Urinary bladder (tissue), 4 donors: ENCODE data around the gene FBF1. TPM values are rescaled to one million over a fixed set of nuclear protein-coding genes. Genes with fewer than 3 reads are reported as not detected.

Experiments used
- DNase-seq: peaks from one replicate; pipeline ENCODE4 v3.0.0-alpha.2; 2015; ENCODE audit errors: extremely low spot score
- H3K27ac ChIP-seq: one replicate; pipeline ENCODE4 v1.5.1; 2013; ENCODE audit warnings: low read depth, mild to moderate bottlenecking, moderate library complexity
- H3K36me3 ChIP-seq: one replicate; pipeline ENCODE4 v1.6.1; 2013; ENCODE audit warnings: mild to moderate bottlenecking, moderate library complexity; ENCODE audit not compliant: insufficient read depth
- H3K4me1 ChIP-seq: one replicate; pipeline ENCODE4 v1.6.1; 2013; ENCODE audit warnings: mild to moderate bottlenecking, moderate library complexity; ENCODE audit not compliant: insufficient read depth
- H3K4me3 ChIP-seq: one replicate; pipeline ENCODE4 v1.5.1; 2013; ENCODE audit warnings: low read depth, low read length
- WGBS: extraction: QIAGEN DNeasy Blood & Tissue Kit; methylation state at CpG from one replicate; pipeline ENCODE4 v1.1.7; 2013; 5-methylcytosine and 5-hydroxymethylcytosine counted together
- polyA plus RNA-seq: library from polyadenylated mRNA; stranded (reverse); fragments of 200-250 nt; gene quantifications from one replicate; pipeline ENCODE4 v1.2.3, GENCODE V29; 2013
- total RNA-seq: library from RNA; depleted of rRNA; stranded (reverse); fragments of >200 nt; gene quantifications from one replicate; pipeline ENCODE4 v1.2.3, GENCODE V29; 2014
- donor health status: healthy with polysubstance abuse.
- donor health status: healthy.

The FBF1 gene
- total and polyA plus RNA-seq, 2 donors: 7.9 to 10.7 TPM

DNA sequence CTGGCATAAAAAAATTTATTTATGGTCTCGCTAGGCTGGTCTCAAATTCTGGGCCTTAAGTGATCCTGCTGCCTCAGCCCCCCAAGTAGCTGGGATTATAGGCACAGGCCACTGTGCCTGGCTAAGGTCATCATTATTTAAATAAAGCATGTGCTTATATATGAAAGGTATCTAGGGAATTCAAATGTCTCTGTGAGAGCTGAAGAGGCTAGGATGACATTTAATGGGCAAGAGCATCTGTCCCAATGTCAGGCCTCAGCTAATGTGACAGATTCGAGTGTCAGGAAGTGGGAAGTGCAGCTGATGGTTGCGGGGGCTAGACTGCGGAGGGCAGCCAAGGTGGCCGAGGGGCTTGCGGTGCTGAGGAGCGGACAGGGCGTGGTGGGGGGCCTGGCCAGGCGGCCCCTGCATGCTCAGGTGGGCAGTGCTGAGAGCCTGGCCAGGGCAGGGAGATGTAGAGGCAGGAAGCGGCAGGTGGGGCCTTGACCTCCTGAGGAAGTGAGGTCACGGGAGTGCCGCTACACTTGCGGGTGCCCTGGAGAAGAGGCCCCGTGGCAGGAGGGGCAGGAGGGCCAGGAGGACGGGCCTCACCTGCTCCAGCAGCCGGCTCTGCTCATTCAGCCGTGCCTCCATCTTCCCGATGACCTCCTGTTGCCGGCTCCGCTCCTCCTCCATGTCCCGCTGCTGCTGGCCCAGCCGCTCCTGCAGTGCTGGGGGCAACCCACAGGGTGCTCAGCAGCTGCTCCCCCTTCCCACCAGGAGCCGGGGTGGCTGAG lies 23.5 kb downstream of the FBF1 start:
- Histone ChIP-seq H3K36me3 (no peaks in the 10 kb centered on the region), H3K27ac (no peak overlapping the region), H3K4me1 (no peaks in the 10 kb centered on the region), H3K4me3 (no peak overlapping the region)
- DNase-seq: no peak
- 86% methylated on average over 23 of the region's 23 CpGs for WGBS

DNA sequence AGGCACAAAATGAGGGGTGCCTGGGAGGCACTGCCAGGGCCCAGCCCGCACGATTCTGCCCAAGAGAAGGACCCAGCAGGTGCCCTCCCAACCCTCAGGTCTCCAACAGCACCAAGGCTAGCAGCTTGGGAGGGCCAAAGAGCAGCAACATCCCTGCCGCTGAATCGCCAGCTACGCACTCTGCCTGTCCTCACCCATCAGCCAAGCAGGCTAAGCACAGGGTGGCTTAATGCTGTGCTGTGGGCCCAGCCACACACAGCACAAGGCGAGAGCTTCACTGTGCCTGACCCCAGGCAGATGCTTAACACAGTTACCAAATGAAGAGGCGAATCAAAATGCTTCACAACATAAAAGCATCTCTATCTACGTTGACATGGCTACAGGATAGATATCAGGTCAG lies 25.6 kb downstream of the FBF1 start:
- H3K27ac ChIP-seq: no peak overlapping the region
- no peak overlapping the region for H3K4me3 ChIP-seq
- H3K4me1 ChIP-seq: no peaks in the 10 kb centered on the region
- WGBS: 84% methylated on average over 8 of the region's 8 CpGs
- no peaks in the 10 kb centered on the region for H3K36me3 ChIP-seq
- no peak for DNase-seq

DNA sequence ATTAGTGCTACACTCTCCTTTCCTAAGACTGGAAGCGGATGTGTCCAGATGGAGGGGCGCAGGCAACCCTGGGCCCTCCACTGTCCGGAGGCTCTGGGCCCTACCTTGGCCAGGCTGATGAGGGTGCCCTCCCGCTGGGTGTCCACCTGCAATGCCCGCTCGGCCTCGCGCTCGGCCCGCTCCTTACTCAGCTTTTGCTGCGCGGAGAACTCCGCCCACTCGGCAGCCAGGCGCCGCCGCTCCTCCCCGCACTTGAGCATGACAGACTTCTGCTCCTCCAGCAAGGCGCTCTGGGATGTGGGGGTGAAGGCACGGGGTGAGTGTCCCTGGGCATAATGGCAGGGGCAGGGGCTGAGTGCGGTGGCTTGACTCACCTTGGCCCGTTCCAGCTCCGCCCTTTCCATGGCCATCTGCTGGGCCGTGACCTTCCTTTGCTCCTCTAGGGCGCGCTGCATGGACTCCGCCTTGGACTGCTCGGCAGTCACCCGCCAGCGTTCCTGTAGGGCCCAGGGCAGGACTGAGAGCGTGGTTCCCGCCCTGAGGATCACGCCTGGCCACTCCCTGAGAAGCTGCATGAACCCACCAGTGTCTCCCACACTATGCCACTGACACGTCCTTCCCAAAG lies 26.1 kb downstream of the FBF1 start:
- WGBS: 93% methylated on average over 34 of the region's 34 CpGs
- H3K36me3 ChIP-seq: no peaks in the 10 kb centered on the region

DNA sequence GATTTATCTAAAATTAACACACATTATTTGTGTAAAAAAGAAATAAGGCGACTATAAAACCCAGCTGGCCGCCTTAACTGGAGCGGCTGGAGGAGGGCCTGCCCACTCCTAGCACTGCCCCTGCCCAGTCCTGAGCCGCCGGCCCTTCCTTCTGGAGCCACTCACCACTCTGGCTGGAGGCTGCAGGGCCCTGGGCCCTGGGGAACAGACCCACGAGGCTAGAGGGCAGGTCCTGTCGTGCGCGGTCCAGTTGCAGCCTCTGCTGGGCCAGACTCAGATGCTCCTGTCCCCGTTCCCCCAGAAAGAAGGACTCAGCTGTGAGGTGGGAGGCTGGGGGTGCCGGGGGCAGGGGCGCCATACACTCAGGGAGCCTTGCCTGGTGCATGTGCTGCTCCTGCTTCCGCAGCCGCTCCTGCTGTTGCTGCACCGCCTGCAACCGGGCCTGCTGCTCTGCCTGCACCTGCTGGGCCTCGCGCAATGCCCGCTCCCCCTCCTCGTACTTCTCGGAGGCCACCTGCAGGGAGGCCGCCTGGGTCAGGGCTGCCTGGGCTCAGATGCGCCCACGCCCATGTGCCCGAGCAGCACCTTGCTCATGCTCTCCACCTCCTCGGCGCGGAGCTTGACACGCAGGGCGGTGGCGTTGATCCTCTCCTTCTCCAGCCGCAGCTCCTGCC lies 27.2 kb downstream of the FBF1 start:
- Histone ChIP-seq H3K4me3 (no peak overlapping the region), H3K36me3 (no peaks in the 10 kb centered on the region), H3K4me1 (no peaks in the 10 kb centered on the region), H3K27ac (no peak overlapping the region)
- DNase-seq: no peak
- WGBS: 94% methylated on average over 32 of the region's 32 CpGs

More for the DNA sequence above, 26.1 kb downstream of the FBF1 start:
- Histone ChIP-seq H3K4me1 (no peaks in the 10 kb centered on the region), H3K4me3 (no peak overlapping the region), H3K27ac (no peak overlapping the region)
- DNase-seq: no peak

DNA sequence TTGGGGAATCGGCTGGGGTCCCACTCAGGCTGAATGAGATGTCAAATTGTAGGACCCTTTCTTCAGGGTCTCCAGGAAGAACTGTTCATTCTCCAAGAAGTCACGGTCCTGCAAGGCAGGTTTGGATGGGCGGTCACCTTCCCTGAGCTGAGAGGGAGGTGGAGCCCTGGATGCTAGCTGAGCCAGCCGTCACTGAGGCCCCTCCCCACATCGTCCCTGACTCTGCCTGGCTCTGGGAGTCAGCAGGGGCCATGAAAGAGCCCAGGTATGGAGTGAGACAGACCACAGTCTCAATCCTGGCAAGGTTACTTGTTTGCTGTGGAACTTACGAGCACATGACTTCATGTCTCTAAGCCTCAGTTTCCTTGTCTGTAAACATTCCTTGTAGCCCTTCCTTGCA lies 30.1 kb downstream of the FBF1 start:
- Histone ChIP-seq H3K27ac (no peak overlapping the region), H3K36me3 (no peaks in the 10 kb centered on the region), H3K4me3 (no peak overlapping the region), H3K4me1 (no peaks in the 10 kb centered on the region)
- DNase-seq: no peak
- 74% methylated on average over 6 of the region's 6 CpGs for WGBS

DNA sequence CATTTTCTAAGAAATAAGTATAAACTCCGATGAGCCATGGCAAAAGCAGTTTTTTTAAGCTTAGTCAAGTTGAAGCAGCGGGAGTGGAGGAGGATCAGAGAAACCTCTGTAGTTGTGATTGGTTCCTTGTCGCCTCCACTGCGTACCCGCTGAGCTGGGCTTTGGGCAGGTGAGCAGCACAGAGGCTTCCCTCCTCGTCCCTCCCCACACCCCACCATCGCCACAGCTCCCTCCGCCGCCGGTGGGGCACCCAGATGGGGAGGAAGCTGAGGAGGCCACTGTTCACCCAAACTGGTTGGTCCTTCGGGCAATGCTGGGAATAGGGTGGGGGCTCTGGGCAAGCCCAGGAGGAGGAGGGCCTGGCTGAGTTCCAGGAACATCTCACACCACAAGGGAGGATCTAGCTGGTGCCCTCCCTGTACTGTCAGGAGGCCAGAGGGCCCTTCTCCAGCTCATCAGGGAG lies 31.0 kb downstream of the FBF1 start:
- Histone ChIP-seq H3K4me3 (no peak overlapping the region), H3K27ac (no peak overlapping the region)

DNA sequence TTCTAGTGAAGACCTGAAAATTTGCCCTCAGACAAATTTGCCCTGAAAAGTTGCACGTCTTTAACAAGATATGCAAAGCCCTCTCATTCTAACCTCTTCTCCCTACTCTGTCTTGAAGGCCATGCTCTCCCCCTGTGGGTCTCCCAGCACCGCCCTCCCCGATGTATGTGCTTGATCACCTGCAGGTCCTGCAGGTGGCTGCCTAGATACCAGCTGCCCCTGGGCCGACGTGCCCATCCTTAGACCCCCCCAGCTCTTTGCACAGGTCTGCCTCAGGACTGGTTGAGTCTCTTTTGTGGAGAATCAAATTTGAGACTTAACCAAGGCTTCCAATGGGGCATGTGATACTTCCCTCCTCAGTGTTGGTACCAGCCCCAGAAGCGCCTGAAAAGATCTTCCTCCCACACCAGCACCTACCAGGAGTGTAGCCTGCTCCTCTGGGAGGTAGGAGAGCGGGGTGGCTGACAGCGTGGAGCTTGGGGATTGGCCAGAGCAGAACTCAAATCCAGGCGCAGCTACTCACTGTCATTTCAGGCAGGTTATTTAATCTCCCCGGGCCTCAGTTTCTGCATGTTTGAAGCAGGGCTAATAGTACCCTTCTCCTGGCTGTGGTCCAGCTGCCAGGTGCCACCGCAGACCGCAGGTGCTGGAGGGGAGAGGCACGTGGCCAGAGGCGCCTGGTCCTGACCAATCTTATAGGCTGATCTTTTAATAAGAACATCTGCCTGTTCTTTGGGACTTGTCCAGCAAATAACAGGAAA lies 31.6 kb downstream of the FBF1 start:
- Histone ChIP-seq H3K27ac (no peak overlapping the region), H3K36me3 (no peaks in the 10 kb centered on the region), H3K4me3 (no peak overlapping the region), H3K4me1 (no peaks in the 10 kb centered on the region)
- whole genome bisulfite sequencing: 84% methylated on average over 14 of the region's 14 CpGs
- no peak for DNase-seq

More for the DNA sequence above, 31.0 kb downstream of the FBF1 start:
- H3K4me1 ChIP-seq: no peaks in the 10 kb centered on the region
- 79% methylated on average over 11 of the region's 11 CpGs for WGBS
- no peaks in the 10 kb centered on the region for H3K36me3 ChIP-seq
- no peak for DNase-seq

DNA sequence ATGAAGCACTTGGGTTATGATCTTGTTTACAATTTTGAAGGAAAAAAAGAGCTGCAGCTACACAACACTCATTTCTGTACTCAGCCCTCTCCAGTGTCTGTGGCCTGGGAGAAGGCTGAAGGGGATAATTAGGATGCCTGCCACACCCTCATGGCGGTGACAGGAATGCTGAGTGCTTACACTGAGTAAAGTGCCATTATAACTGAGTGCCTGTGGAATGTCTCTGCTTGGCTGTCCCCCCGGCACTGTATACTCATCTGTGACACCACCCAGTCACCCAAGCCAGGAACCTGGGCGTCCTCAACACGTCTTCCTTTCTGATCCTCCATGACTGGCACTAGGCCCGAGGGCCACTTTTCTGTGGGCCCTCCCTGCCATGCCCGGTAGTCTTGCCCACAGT lies 32.6 kb downstream of the FBF1 start:
- H3K4me1 ChIP-seq: no peaks in the 10 kb centered on the region
- no peak overlapping the region for H3K4me3 ChIP-seq
- no peaks in the 10 kb centered on the region for H3K36me3 ChIP-seq
- WGBS: 64% methylated on average over 6 of the region's 6 CpGs
- DNase-seq: no peak
- no peak overlapping the region for H3K27ac ChIP-seq

DNA sequence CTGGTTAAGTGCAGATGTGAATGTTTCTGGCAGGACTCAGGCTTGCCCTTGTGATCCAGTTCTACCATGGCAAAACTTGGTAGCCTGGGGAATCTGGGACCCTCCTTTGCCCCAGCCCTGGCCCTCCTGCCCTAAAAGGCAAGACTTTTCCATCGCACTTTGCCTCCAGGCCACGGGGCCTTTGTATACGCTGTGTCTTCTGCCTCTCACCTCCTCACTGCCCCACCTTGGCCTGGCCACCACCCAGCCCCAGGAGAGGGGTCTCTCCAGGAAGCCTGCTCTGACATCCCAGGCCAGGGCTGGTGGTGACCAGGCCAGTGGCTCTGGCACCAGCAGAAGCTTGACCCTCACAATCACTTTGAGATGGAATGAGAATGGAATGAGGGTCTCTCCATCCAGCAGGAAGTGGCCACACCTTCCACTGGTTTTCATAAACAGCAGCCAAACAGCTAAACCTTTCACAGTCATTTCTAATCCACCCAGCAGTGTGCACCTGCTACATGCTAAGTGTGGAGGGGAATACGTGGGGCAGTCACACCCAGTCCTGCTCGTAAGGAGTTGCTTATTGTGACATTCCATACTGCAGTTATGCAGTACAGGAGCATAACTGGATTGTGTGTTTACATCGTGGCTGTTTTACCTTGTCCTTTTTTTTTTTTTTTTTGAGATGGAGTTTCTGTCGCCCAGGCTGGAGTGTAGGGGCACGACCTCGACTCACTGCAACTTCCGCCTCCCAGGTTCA lies 34.5 kb downstream of the FBF1 start:
- DNase-seq: no peak
- no peaks in the 10 kb centered on the region for H3K4me1 ChIP-seq
- no peaks in the 10 kb centered on the region for H3K36me3 ChIP-seq
- H3K27ac ChIP-seq: no peak overlapping the region
- whole genome bisulfite sequencing: 82% methylated on average over 10 of the region's 10 CpGs
- H3K4me3 ChIP-seq: no peak overlapping the region

DNA sequence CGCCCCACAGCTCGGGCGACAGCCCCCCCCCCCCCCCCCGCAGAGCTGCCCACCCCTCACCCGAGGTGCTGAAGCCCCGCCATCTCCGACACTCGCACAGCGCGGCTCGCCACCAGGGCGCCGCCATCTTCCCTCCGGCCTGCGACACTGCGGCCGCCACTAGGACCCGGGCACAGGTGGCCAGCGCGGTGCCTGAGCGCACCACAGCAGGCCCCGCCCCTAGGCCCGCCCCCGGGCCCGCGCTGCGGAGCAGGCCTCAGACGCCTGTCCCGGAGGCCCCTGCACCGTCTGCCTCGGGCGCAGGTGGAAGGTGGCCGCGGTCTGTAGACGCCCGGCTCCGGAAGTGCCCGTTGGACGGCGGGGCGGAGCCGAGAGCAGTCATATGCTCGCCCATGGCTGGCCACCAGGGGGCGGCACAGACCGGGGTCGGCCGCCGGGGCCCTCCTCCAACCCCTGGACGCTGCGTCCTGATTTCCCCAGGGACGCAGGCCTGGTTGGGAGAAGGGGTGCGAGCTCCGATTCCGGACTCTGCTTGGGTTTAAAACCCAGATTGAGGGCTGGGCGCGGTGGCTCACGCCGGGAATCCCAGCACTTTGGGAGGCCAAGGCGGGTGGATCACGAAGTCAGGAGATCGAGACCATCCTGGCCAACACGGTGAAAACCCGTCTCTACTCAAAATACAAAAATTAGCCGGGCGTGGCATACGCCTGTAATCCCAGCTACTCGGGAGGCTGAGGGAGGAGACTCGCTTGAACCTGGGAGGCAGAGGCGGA lies 35.9 kb downstream of the FBF1 start, which contains the start of gene MRPL38:
TSS of gene MRPL38 (minus strand) at position 136 of the 773 bp plus-strand sequence. CDS start at position 127, 9 bp downstream.
- Histone ChIP-seq H3K4me3 (peak within 1 kb of the TSS; percentile 79), H3K36me3 (no peaks in the 10 kb centered on the region), H3K4me1 (no peaks in the 10 kb centered on the region), H3K27ac (peak within 1 kb of the TSS; percentile 78)
- DNase-seq: peak; percentile 70
- WGBS: 1% methylated on average over 69 of the region's 69 CpGs

DNA sequence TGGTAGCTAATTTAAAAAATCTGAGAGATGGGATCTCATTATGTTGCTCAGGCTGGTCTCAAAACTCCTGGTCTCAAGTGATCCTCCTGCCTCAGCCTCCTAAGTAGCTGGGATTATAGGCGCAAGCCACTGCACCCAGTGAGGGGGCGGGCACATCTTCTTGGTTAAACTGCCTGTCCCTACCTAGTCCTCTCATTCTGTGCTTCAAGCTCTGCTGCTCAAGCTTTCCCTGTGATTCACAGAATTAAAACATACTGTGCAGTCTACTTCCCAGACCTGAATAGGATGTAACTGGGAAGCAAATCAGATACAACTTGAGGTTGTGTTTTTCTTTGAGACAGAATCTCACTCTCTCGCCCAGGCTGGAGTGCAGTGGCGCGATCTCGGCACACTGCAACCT lies 38.4 kb downstream of the FBF1 start:
- no peaks in the 10 kb centered on the region for H3K4me1 ChIP-seq
- DNase-seq: no peak
- WGBS: 92% methylated on average over 6 of the region's 6 CpGs
- no peak overlapping the region for H3K27ac ChIP-seq
- H3K36me3 ChIP-seq: no peaks in the 10 kb centered on the region
- H3K4me3 ChIP-seq: no peak overlapping the region

DNA sequence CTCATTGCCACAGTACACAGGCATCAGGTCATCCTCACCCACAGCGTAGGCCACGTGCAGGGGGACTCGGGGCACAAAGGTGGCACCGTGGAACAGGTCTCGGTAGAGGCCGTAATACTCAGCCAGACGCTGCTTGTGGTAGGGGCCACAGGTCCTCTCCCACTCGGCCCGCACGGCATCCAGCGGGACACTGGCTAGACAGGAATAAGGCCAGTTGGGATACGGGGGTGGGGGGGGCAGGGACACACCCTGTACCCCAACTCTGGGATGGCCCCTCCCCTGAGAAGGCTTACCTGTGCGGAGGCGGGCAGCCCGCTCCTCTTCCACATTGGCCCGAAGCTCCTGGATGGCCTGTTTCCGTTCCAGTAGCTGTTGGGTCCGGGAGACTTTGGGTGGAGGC lies 39.1 kb downstream of the FBF1 start:
- no peaks in the 10 kb centered on the region for H3K36me3 ChIP-seq
- no peak for DNase-seq
- no peak overlapping the region for H3K4me3 ChIP-seq
- 92% methylated on average over 18 of the region's 18 CpGs for WGBS
- H3K4me1 ChIP-seq: no peaks in the 10 kb centered on the region
- no peak overlapping the region for H3K27ac ChIP-seq
